ENCODE data around the gene SLC9C1.

The SLC9C1 gene

GRCh38 chr3:112134335-112135124 is 159.5 kb downstream of the SLC9C1 start:
- H3K4me3 ChIP-seq (ENCODE audit: control insufficient read depth, low read depth, low read length) = no peak overlapping the region
- TF ChIP-seq CTCF (IDR thresholded peaks at IDR 0.05; ENCODE audit: control insufficient read depth, insufficient read depth, low read depth, low read length, missing control alignments) = no peak
- peak; percentile 8 for DNase-seq (ENCODE audit: low read depth)

DNA sequence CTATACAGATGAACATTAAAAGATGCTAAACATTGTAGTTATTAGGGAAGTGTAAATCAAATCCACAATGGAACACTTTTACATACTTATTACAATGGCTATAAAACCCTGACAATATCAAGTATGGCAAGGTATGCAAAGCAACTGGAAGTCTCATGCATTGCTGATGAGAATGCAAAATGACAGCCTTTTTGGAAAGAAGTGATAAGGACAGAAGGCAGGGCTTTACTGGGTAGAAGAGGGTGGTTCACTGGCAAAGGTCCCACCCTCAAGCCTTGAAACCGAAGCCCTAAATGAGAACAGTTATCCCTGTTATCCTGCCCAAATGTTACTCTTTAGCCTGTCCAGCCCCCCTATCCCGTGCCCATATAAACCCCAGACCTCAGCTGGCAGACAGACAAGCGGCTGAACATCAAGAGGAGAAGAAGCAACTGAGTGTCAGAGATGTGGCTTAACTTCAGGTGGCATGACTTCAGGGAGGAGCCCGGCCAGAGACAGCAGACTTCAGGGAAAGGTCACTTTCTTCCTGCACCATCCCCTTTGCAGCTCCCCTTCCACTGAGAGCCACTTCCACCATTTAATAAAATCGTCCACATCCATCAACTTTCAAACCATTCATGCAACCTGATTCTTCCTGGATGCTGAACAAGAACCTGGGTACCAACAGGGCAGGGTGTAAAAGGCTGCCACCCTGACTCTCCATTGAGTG is 160.2 kb downstream of the SLC9C1 start:
- DNase-seq (ENCODE audit: low read depth) = no peak
- no peak overlapping the region for H3K4me3 ChIP-seq (ENCODE audit: control insufficient read depth, low read depth, low read length)
- TF ChIP-seq CTCF (IDR thresholded peaks at IDR 0.05; ENCODE audit: control insufficient read depth, insufficient read depth, low read depth, low read length, missing control alignments) = no peak

DNA sequence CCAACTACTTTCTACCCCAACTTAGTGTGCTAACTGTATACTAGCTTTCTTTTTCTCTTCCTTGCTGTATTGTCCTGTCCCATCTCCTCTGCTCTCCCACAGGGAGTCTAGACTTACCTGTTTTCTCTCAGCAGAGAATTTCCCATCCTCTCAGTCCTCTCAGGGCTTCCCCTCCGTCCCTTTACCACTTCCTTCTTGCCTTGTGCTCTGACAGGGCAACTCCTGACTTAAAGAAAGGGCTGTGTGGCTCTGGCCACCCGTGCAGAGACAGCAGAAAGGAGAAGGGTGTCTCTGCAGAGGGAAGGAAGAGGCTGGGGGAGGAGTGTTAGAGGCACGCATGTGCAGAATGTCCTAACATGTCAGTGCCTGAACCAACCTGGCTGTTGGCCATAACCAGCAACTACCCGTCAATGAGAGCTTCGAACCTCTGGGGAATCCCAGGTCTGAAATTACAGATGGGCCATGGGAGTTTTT is 161.0 kb downstream of the SLC9C1 start, which contains the start of gene GCSAM:
Gene GCSAM (minus strand): TSS at position 274 of the 474 bp plus-strand sequence. CDS start 128 bp downstream, at position 146.
- H3K4me3 ChIP-seq (ENCODE audit: control insufficient read depth, low read depth, low read length) = no peak within 1 kb of the TSS
- DNase-seq (ENCODE audit: low read depth) = no peak
- TF ChIP-seq CTCF (IDR thresholded peaks at IDR 0.05; ENCODE audit: control insufficient read depth, insufficient read depth, low read depth, low read length, missing control alignments) = no peak

DNA sequence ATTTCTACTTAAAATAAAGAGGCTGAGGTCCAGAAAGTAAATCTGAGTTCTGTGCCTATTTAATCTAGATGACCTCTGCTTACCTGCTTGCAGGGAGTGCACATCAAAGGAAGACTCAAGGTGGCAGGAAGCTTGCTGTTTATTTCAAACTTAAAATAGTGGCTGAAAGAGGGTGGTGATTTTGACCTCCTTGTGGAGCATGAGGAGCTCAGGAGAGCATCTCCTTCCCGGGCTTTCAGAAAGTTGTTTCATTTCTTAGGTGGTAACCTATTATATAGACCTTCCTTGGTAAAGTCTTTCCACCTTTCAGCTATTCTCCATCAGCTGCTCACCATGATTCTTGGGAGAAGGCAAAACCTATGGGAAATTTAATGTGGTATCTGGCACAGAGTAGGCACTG is 161.5 kb downstream of the SLC9C1 start:
- no peak for TF ChIP-seq CTCF (IDR thresholded peaks at IDR 0.05; ENCODE audit: control insufficient read depth, insufficient read depth, low read depth, low read length, missing control alignments)
- DNase-seq (ENCODE audit: low read depth) = no peak

DNA sequence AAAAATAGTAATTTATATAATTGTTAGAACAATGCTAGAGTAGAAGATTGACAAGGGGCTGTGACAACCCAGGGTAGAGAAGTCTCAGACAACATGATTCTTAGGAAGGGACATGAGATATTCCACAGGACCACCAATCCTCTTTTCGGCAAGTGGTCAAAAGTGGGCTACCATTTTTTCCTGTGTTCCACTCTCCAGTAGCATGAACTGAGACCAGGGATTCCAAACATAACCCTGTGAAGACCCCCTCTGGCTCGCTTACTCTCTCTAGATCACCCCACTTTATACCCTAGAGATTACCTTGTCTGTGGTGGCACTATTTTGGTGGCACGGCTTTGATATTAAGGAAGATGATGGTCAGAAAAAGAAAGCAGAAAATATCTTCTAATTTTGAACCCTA is 161.9 kb downstream of the SLC9C1 start:
- no peak overlapping the region for H3K4me3 ChIP-seq (ENCODE audit: control insufficient read depth, low read depth, low read length)
- TF ChIP-seq CTCF (IDR thresholded peaks at IDR 0.05; ENCODE audit: control insufficient read depth, insufficient read depth, low read depth, low read length, missing control alignments) = no peak
- DNase-seq (ENCODE audit: low read depth) = no peak

More for the DNA sequence above, 161.5 kb downstream of the SLC9C1 start:
- H3K4me3 ChIP-seq (ENCODE audit: control insufficient read depth, low read depth, low read length) = no peak overlapping the region

DNA sequence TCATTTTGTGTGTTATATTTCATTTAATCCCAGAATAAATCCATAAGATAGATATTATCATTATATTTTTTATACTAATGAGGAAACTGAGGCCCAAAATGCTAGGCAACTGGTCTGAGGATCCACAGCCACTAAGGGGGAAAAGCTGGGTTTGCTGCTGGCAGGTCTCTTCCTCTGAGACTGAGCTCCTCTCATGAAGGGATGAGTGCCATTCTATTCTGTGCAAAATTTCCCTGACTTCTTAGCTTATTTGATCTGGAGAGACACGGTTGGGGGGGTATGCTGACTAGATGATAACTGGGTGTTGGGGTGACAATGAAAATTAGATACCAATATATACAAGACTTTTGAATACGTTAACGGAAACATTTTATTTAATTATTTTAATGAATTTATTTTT is 162.9 kb downstream of the SLC9C1 start:
- H3K4me3 ChIP-seq (ENCODE audit: control insufficient read depth, low read depth, low read length) = no peak overlapping the region
- DNase-seq (ENCODE audit: low read depth) = no peak
- no peak for TF ChIP-seq CTCF (IDR thresholded peaks at IDR 0.05; ENCODE audit: control insufficient read depth, insufficient read depth, low read depth, low read length, missing control alignments)

Measured in AG09309 (cell line).